Tracheal epithelial cell (primary cell): Measurements from ENCODE around the gene ZNF808. TPM values are rescaled to one million over a fixed set of nuclear protein-coding genes. Genes with fewer than 3 reads are reported as not detected.

Experiments
- total RNA-seq: library from RNA; depleted of rRNA; stranded (reverse); fragments of >200 nt; gene quantifications from 2 replicates; pipeline ENCODE4 v1.2.1, GENCODE V29; 2014

Gene ZNF808
- 14.9 and 15.6 TPM in 2 replicates for total RNA-seq

GRCh38 chr19:52527134-52527955, at the start of gene ZNF808:
Gene ZNF808, plus strand, starts transcription at chr19:52527668. Its CDS starts 15,617 bp downstream, at chr19:52543285.

GRCh38 chr19:52570000-52570861, 42.8 kb downstream of the ZNF808 start, which contains the start of gene ZNF701:
Gene ZNF701, plus strand, starts transcription at chr19:52570287. Its CDS starts 3,861 bp downstream, at chr19:52574148.

Other genes starting within 250 kb of the ZNF808 start
- 2.2 and 3.8 TPM in 2 replicates for gene ZNF480, start 230.5 kb upstream of the ZNF808 start, total RNA-seq
- 1.5 and 2.2 TPM in 2 replicates for gene ZNF610, start 191.4 kb upstream of the ZNF808 start, total RNA-seq
- gene ZNF880, start 157.7 kb upstream of the ZNF808 start, total RNA-seq, result 25.4 and 26.3 TPM in 2 replicates
- 7.0 and 18.8 TPM in 2 replicates for gene ZNF528, start 129.8 kb upstream of the ZNF808 start, total RNA-seq
- not detected in 2 replicates for gene ZNF534, start 98.5 kb upstream of the ZNF808 start, total RNA-seq
- 0.43 and 1.9 TPM in 2 replicates for gene ZNF578, start 74.1 kb upstream of the ZNF808 start, total RNA-seq
- 14.7 and 15.6 TPM in 2 replicates for gene ZNF701, start 42.6 kb downstream of the ZNF808 start, total RNA-seq
- gene ZNF83, start 110.7 kb downstream of the ZNF808 start, total RNA-seq, result 86.3 and 90.8 TPM in 2 replicates
- gene ZNF611, start 207.4 kb downstream of the ZNF808 start, total RNA-seq, result 7.2 and 13.5 TPM in 2 replicates